HepG2 (cell line): ENCODE data around the gene FBXO9. TPM values are rescaled to one million over a fixed set of nuclear protein-coding genes. Genes with fewer than 3 reads are reported as not detected.
A peak's percentile ranks its signal among the peaks of the same experiment; 100 is the strongest.

Experiments
- BRCA1 ChIP-seq: sonication (generic); formaldehyde crosslinking; IDR thresholded peaks from 2 replicates; pipeline ENCODE4 v1.4.0; 2020; ENCODE audit warnings: missing genetic modification reagents
- EP300 ChIP-seq, 3 experiments: sonication (generic) in 1 of 3; formaldehyde crosslinking in 1 of 3; IDR thresholded peaks; 2 replicates each; pipeline versions ENCODE4 v1.5.1 to v1.6.1; 2011 to 2020; ENCODE audit warnings: low read depth in 2 of 3, low read length in 2 of 3, borderline replicate concordance in 1 of 3, improper control_type of control experiment in 1 of 3, mild to moderate bottlenecking in 1 of 3, missing genetic modification reagents in 1 of 3, moderate library complexity in 1 of 3
- ISL2 ChIP-seq: sonication (generic); formaldehyde crosslinking; IDR thresholded peaks from 2 replicates; pipeline ENCODE4 v1.5.0; 2020; ENCODE audit warnings: missing genetic modification reagents
- RFXAP ChIP-seq: sonication (generic); formaldehyde crosslinking; IDR thresholded peaks from 2 replicates; pipeline ENCODE4 v1.4.0; 2020; ENCODE audit warnings: missing genetic modification reagents, borderline replicate concordance
- ZBTB3 ChIP-seq: sonication (generic); formaldehyde crosslinking; IDR thresholded peaks from 2 replicates; pipeline ENCODE4 v1.4.0; 2020; ENCODE audit warnings: low read depth, mild to moderate bottlenecking, moderate library complexity, missing genetic modification reagents, borderline replicate concordance
- ZNF3 ChIP-seq: IDR thresholded peaks from 2 replicates; pipeline ENCODE4 v1.7.0; 2017; ENCODE audit warnings: inconsistent platforms
- ZNF562 ChIP-seq: sonication (generic); formaldehyde crosslinking; IDR thresholded peaks from 2 replicates; pipeline ENCODE4 v1.8.0; 2022; ENCODE audit warnings: missing genetic modification reagents, borderline replicate concordance
- ZNF776 ChIP-seq: sonication (generic); formaldehyde crosslinking; IDR thresholded peaks from 2 replicates; pipeline ENCODE4 v1.4.0; 2020; ENCODE audit warnings: mild to moderate bottlenecking, missing genetic modification reagents
- polyA plus RNA-seq, 8 experiments: library from polyadenylated mRNA; depleted of rRNA in 3 of 8; stranded (reverse) in 7 of 8; unstranded in 1 of 8; fragments of >200 nt; fragmentation: Illumina TruSeq in 4 of 8; extraction: Trizol in 4 of 8; gene quantifications; 2 replicates each; pipeline versions ENCODE4 v1.2.1 to v1.2.3, GENCODE V29; 2011 to 2016; ENCODE audit warnings: low read depth in 4 of 8, missing spikeins in 1 of 8, mixed read lengths in 1 of 8; ENCODE audit not compliant: insufficient read depth in 1 of 8
- total RNA-seq, 5 experiments: library from RNA; depleted of rRNA; stranded (reverse); fragments of >200 nt; fragmentation: Illumina TruSeq; extraction: Trizol; gene quantifications; 2 replicates each; pipeline ENCODE4 v1.2.3, GENCODE V29; 2016; ENCODE audit warnings: low read depth in 1 of 5
- TF ChIP-seq, protein P1 (sequence below): sonication (generic); formaldehyde crosslinking; IDR thresholded peaks from 2 replicates; pipeline ENCODE4 v1.5.0; 2020; ENCODE audit warnings: mild to moderate bottlenecking, missing genetic modification reagents, borderline replicate concordance
- TF ChIP-seq, protein P2 (sequence below): sonication (generic); formaldehyde crosslinking; IDR thresholded peaks from 2 replicates; pipeline ENCODE4 v1.8.1; 2022; ENCODE audit warnings: mild to moderate bottlenecking, missing genetic modification reagents
- TF ChIP-seq, protein P3 (sequence below): IDR thresholded peaks from 2 replicates; pipeline ENCODE4 v1.6.1; 2012; ENCODE audit warnings: low read depth, low read length, improper control_type of control experiment
- TF ChIP-seq, protein P4 (sequence below): sonication (generic); formaldehyde crosslinking; IDR thresholded peaks from 2 replicates; pipeline ENCODE4 v1.5.0; 2020; ENCODE audit warnings: mild to moderate bottlenecking, missing genetic modification reagents
- TF ChIP-seq, protein P5 (sequence below): sonication (generic); formaldehyde crosslinking; IDR thresholded peaks from 2 replicates; pipeline ENCODE4 v1.4.0; 2020; ENCODE audit warnings: missing genetic modification reagents

Gene FBXO9
- total and polyA plus RNA-seq, 2 of the 13 experiments (the other 11 are each of a cell fraction or from before 2014, with no cell fraction given): 64.3 to 98.4 TPM

DNA sequence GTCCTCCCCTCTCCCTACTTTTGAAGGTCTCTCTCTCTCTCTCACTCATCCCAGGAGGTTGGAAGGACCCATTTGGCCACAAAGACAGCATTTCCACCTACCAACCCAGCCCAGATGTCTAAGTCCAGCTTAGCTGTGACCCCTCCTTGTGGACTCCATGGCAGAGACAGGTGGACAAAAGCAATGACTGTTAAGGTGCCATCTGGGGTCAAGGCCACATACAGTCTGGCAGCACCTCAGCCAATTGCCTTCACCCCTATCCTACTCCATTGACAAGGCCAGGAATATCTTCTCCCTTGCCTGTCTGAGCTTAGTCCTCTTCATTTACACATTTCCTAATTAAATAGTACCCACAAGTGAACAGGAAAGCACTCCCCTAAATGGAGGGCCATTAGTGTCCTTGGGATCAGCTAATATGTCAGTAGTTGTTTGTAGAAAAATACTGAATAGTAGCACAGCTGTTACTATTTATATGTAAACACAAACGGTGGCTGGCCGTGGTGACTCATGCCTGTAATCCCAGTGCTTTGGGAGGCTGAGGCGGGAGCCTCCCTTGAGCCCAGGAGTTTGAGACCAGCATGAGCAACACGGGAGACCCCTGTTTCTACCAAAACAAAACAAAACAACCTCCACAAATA is 54.7 kb downstream of the FBXO9 start (continued):
- TF ChIP-seq, protein P1, sequence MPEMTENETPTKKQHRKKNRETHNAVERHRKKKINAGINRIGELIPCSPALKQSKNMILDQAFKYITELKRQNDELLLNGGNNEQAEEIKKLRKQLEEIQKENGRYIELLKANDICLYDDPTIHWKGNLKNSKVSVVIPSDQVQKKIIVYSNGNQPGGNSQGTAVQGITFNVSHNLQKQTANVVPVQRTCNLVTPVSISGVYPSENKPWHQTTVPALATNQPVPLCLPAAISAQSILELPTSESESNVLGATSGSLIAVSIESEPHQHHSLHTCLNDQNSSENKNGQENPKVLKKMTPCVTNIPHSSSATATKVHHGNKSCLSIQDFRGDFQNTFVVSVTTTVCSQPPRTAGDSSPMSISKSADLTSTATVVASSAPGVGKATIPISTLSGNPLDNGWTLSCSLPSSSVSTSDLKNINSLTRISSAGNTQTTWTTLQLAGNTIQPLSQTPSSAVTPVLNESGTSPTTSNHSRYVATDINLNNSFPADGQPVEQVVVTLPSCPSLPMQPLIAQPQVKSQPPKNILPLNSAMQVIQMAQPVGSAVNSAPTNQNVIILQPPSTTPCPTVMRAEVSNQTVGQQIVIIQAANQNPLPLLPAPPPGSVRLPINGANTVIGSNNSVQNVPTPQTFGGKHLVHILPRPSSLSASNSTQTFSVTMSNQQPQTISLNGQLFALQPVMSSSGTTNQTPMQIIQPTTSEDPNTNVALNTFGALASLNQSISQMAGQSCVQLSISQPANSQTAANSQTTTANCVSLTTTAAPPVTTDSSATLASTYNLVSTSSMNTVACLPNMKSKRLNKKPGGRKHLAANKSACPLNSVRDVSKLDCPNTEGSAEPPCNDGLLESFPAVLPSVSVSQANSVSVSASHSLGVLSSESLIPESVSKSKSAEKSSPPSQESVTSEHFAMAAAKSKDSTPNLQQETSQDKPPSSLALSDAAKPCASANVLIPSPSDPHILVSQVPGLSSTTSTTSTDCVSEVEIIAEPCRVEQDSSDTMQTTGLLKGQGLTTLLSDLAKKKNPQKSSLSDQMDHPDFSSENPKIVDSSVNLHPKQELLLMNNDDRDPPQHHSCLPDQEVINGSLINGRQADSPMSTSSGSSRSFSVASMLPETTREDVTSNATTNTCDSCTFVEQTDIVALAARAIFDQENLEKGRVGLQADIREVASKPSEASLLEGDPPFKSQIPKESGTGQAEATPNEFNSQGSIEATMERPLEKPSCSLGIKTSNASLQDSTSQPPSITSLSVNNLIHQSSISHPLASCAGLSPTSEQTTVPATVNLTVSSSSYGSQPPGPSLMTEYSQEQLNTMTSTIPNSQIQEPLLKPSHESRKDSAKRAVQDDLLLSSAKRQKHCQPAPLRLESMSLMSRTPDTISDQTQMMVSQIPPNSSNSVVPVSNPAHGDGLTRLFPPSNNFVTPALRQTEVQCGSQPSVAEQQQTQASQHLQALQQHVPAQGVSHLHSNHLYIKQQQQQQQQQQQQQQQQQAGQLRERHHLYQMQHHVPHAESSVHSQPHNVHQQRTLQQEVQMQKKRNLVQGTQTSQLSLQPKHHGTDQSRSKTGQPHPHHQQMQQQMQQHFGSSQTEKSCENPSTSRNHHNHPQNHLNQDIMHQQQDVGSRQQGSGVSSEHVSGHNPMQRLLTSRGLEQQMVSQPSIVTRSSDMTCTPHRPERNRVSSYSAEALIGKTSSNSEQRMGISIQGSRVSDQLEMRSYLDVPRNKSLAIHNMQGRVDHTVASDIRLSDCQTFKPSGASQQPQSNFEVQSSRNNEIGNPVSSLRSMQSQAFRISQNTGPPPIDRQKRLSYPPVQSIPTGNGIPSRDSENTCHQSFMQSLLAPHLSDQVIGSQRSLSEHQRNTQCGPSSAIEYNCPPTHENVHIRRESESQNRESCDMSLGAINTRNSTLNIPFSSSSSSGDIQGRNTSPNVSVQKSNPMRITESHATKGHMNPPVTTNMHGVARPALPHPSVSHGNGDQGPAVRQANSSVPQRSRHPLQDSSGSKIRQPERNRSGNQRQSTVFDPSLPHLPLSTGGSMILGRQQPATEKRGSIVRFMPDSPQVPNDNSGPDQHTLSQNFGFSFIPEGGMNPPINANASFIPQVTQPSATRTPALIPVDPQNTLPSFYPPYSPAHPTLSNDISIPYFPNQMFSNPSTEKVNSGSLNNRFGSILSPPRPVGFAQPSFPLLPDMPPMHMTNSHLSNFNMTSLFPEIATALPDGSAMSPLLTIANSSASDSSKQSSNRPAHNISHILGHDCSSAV (CRISPR knock-in tag): no peak
- TF ChIP-seq ZNF562 (CRISPR knock-in tag) (no peak), ISL2 (CRISPR knock-in tag) (0 out of 2 replicates have a peak, but pooled peaks have one; percentile 45), BRCA1 (CRISPR knock-in tag) (no peak), RFXAP (CRISPR knock-in tag) (no peak), ZNF3 (CRISPR knock-in tag) (no peak), ZNF776 (CRISPR knock-in tag) (no peak), EP300 (IDR thresholded peaks at IDR 0.05; ENCODE audit: low read depth in 2 of 2, low read length in 2 of 2) (peak; percentile 20 to 72; a peak in 3 of 4 replicates), EP300 (CRISPR knock-in tag; IDR thresholded peaks at IDR 0.05; ENCODE audit: borderline replicate concordance) (peak; percentile 53; the same call in 1 of the 2 replicates), ZBTB3 (CRISPR knock-in tag) (no peak)
- TF ChIP-seq, protein P2, sequence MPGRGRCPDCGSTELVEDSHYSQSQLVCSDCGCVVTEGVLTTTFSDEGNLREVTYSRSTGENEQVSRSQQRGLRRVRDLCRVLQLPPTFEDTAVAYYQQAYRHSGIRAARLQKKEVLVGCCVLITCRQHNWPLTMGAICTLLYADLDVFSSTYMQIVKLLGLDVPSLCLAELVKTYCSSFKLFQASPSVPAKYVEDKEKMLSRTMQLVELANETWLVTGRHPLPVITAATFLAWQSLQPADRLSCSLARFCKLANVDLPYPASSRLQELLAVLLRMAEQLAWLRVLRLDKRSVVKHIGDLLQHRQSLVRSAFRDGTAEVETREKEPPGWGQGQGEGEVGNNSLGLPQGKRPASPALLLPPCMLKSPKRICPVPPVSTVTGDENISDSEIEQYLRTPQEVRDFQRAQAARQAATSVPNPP (CRISPR knock-in tag): 0 out of 2 replicates have a peak, but pooled peaks have one; percentile 57
- TF ChIP-seq, protein P3, sequence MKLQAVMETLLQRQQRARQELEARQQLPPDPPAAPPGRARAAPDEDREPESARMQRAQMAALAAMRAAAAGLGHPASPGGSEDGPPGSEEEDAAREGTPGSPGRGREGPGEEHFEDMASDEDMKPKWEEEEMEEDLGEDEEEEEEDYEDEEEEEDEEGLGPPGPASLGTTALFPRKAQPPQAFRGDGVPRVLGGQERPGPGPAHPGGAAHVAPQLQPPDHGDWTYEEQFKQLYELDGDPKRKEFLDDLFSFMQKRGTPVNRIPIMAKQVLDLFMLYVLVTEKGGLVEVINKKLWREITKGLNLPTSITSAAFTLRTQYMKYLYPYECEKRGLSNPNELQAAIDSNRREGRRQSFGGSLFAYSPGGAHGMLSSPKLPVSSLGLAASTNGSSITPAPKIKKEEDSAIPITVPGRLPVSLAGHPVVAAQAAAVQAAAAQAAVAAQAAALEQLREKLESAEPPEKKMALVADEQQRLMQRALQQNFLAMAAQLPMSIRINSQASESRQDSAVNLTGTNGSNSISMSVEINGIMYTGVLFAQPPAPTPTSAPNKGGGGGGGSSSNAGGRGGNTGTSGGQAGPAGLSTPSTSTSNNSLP: peak; percentile 60
- TF ChIP-seq, protein P4, sequence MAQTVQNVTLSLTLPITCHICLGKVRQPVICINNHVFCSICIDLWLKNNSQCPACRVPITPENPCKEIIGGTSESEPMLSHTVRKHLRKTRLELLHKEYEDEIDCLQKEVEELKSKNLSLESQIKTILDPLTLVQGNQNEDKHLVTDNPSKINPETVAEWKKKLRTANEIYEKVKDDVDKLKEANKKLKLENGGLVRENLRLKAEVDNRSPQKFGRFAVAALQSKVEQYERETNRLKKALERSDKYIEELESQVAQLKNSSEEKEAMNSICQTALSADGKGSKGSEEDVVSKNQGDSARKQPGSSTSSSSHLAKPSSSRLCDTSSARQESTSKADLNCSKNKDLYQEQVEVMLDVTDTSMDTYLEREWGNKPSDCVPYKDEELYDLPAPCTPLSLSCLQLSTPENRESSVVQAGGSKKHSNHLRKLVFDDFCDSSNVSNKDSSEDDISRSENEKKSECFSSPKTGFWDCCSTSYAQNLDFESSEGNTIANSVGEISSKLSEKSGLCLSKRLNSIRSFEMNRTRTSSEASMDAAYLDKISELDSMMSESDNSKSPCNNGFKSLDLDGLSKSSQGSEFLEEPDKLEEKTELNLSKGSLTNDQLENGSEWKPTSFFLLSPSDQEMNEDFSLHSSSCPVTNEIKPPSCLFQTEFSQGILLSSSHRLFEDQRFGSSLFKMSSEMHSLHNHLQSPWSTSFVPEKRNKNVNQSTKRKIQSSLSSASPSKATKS (CRISPR knock-in tag): 0 out of 2 replicates have a peak, but pooled peaks have one; percentile 19
- TF ChIP-seq, protein P5, sequence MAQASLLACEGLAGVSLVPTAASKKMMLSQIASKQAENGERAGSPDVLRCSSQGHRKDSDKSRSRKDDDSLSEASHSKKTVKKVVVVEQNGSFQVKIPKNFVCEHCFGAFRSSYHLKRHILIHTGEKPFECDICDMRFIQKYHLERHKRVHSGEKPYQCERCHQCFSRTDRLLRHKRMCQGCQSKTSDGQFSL: no peak
